IgD-negative memory B cell (primary cell): ENCODE measurements around the gene AADACL4. TPM values are rescaled to one million over a fixed set of nuclear protein-coding genes. Genes with fewer than 3 reads are reported as not detected.
"Not testable (repeated sequence)": the region's sequence is repeated elsewhere in the genome, so short reads cannot be mapped to it uniquely, and the experiment has no call there.

Experiments
- H3K27ac Mint-ChIP-seq, 3 donors: one replicate each; pipeline ENCODE4 v1.8.0; 2020 to 2022; ENCODE audit warnings: mild to moderate bottlenecking in 3 of 3, mixed read lengths in 3 of 3, moderate library complexity in 1 of 3
- H3K27me3 Mint-ChIP-seq: one replicate; pipeline ENCODE4 v1.8.0; 2021; ENCODE audit warnings: mixed read lengths
- H3K36me3 Mint-ChIP-seq: one replicate; pipeline ENCODE4 v1.8.0; 2020; ENCODE audit warnings: mild to moderate bottlenecking, mixed read lengths
- H3K4me1 Mint-ChIP-seq, 3 donors: one replicate each; pipeline ENCODE4 v1.8.0; 2020 to 2022; ENCODE audit warnings: mixed read lengths in 3 of 3, mild to moderate bottlenecking in 1 of 3
- H3K4me3 Mint-ChIP-seq, 4 donors: one replicate each; pipeline ENCODE4 v1.8.0; 2020 to 2022; ENCODE audit warnings: mild to moderate bottlenecking in 4 of 4, mixed read lengths in 4 of 4, moderate library complexity in 3 of 4
- H3K9me3 Mint-ChIP-seq, 3 donors: one replicate each; pipeline ENCODE4 v1.8.0; 2020 to 2021; ENCODE audit warnings: mixed read lengths in 3 of 3, mild to moderate bottlenecking in 1 of 3
- polyA plus RNA-seq: library from polyadenylated mRNA; unstranded; fragments of 300-500 nt; fragmentation: Illumina TruSeq; gene quantifications from one replicate; pipeline ENCODE4 v1.2.3, GENCODE V29; 2021

AADACL4 gene
- polyA plus RNA-seq, 1 donor from 2014 or later, result not detected

- Mint-ChIP-seq H3K4me3 (no peak overlapping the region), H3K36me3 (no peaks in the 10 kb centered on the region), H3K9me3 (no peaks in the 10 kb centered on the region)
Measured at GRCh38 chr1:12630946-12631530, 12.8 kb upstream of the AADACL4 start.

GRCh38 chr1:12631571-12631970 is 12.3 kb upstream of the AADACL4 start:
- Mint-ChIP-seq H3K36me3 (no peaks in the 10 kb centered on the region), H3K27ac (no peak overlapping the region), H3K27me3 (peaks cover 11% of the 10 kb centered on the region), H3K4me3 (no peak overlapping the region), H3K9me3 (no peaks in the 10 kb centered on the region), H3K4me1 (no peaks in the 10 kb centered on the region)

More at GRCh38 chr1:12630946-12631530, 12.8 kb upstream of the AADACL4 start:
- no peak overlapping the region for H3K27ac Mint-ChIP-seq
- H3K27me3 Mint-ChIP-seq, result peaks cover 14% of the 10 kb centered on the region
- no peaks in the 10 kb centered on the region for H3K4me1 Mint-ChIP-seq

- peaks cover 0 to 4% (median under 1%) of the 10 kb centered on the region in 3 donors for H3K9me3 Mint-ChIP-seq
- H3K27ac Mint-ChIP-seq, result no peak overlapping the region
- H3K4me1 Mint-ChIP-seq, result no peaks in the 10 kb centered on the region
- H3K27me3 Mint-ChIP-seq, result peaks cover 10% of the 10 kb centered on the region
- H3K36me3 Mint-ChIP-seq, result no peaks in the 10 kb centered on the region
- no peak overlapping the region for H3K4me3 Mint-ChIP-seq
Measured at GRCh38 chr1:12634156-12634555, 9.7 kb upstream of the AADACL4 start.

DNA sequence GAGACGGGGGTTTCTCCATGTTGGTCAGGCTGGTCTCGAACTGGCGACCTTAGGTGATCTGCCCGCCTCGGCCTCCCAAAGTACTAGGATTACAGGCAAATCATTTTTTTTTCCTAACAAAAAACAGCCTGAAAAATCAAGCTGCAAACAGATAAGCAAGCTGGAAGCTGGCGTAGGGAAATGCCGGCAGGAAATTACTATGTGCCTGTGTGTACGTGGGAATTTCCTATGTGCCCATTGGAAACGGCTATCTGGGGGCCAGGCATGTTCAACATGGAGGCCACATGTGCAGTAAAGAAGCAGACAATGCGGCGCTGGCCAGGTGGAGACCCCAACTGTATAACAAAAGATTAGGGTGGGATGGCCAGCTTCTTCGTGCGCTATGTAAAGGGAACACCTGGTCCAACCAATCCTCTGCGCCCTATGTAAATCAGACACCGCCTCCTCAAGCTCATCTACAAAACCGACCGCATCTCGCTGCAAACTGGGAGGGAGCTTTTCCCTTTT is 9.1 kb upstream of the AADACL4 start:
- Mint-ChIP-seq H3K9me3 (peaks cover 0 to 5% (median 4%) of the 10 kb centered on the region in 3 donors), H3K4me3 (no peak overlapping the region), H3K27ac (no peak overlapping the region)

GRCh38 chr1:12636098-12636950 is 7.6 kb upstream of the AADACL4 start:
- Mint-ChIP-seq H3K4me1 (no peaks in the 10 kb centered on the region), H3K27ac (no peak overlapping the region), H3K9me3 (peaks cover 3 to 16% (median 12%) of the 10 kb centered on the region in 3 donors)

More for the DNA sequence above, 9.1 kb upstream of the AADACL4 start:
- H3K4me1 Mint-ChIP-seq, result no peaks in the 10 kb centered on the region
- peaks cover 10% of the 10 kb centered on the region for H3K27me3 Mint-ChIP-seq
- no peaks in the 10 kb centered on the region for H3K36me3 Mint-ChIP-seq

GRCh38 chr1:12637693-12638092 is 6.2 kb upstream of the AADACL4 start:
- peak overlapping the region in 1 of 4 donors; percentile 60 for H3K4me3 Mint-ChIP-seq
- H3K9me3 Mint-ChIP-seq, result peaks cover 3 to 16% (median 12%) of the 10 kb centered on the region in 3 donors
- no peaks in the 10 kb centered on the region for H3K4me1 Mint-ChIP-seq
- no peak overlapping the region for H3K27ac Mint-ChIP-seq
- peaks cover 4% of the 10 kb centered on the region for H3K36me3 Mint-ChIP-seq
- peaks cover 5% of the 10 kb centered on the region for H3K27me3 Mint-ChIP-seq

More at GRCh38 chr1:12636098-12636950, 7.6 kb upstream of the AADACL4 start:
- Mint-ChIP-seq H3K36me3 (peaks cover 4% of the 10 kb centered on the region), H3K27me3 (peaks cover 6% of the 10 kb centered on the region), H3K4me3 (no peak overlapping the region)

DNA sequence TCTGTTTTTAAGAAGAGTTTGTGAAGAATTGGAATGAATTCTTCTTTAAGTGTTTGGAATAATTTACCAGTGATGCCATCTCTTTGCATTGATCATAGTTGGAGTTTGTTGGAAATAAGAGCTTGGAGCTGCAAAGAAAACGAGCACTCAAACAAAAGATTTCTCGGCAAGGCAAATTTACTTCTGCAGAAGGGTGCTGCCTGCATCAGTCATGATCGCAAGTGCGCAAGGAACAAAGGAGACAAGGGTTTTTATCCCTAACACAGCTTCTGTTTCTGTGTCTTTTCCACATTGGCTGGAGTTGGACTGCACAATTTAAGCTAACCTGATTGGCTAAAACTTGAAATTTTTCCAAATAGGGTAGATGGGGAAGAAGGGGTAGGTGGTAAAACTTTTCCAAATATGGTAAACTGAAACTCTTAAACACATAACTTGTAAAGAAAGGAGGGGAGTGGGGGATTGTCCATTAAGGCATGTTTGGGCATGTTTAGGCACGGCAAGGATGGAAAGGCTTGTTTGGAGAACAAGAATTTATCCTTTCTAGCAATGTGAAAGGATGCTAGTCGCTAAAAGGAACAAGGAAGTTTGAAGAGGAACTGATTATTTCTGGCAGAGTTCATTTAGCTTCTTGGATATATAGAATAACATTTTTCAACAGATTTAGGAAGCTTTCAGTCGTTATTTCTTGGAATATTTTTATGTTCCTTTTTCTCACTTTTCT is 3.5 kb upstream of the AADACL4 start:
- Mint-ChIP-seq H3K9me3 (peaks cover 3 to 19% (median 12%) of the 10 kb centered on the region in 3 donors), H3K4me1 (no peaks in the 10 kb centered on the region), H3K4me3 (no peak overlapping the region), H3K36me3 (peaks cover 4% of the 10 kb centered on the region), H3K27ac (no peak overlapping the region), H3K27me3 (peaks cover 3% of the 10 kb centered on the region)

- H3K27me3 Mint-ChIP-seq, result peaks cover 5% of the 10 kb centered on the region
Measured at GRCh38 chr1:12640958-12641272, 3.0 kb upstream of the AADACL4 start.

DNA sequence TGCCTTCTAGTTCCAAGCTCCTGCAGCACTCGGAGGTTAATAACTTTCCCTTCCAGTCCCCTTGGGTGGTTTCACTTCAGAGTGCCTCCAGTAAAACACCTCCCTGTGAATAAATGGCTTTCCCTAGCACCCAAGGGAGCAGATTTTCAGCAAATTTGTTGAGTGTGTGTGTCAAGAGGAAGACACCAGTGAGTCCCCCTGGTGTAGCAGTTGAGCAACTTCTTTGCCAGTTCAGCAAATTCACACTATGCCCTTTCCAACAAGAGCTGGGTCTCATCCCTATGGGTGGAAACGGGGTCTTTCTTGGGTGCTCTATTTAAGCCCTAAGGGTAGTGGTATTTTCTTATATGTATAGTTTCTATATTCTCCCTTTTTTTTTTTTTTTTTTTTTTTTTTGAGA is 806 bp upstream of the AADACL4 start:
- H3K27ac Mint-ChIP-seq, result no peak overlapping the region

More at GRCh38 chr1:12640958-12641272, 3.0 kb upstream of the AADACL4 start:
- Mint-ChIP-seq H3K36me3 (peaks cover 4% of the 10 kb centered on the region), H3K4me1 (no peaks in the 10 kb centered on the region), H3K27ac (no peak overlapping the region), H3K9me3 (peaks cover 3 to 19% (median 12%) of the 10 kb centered on the region in 3 donors), H3K4me3 (no peak overlapping the region)

DNA sequence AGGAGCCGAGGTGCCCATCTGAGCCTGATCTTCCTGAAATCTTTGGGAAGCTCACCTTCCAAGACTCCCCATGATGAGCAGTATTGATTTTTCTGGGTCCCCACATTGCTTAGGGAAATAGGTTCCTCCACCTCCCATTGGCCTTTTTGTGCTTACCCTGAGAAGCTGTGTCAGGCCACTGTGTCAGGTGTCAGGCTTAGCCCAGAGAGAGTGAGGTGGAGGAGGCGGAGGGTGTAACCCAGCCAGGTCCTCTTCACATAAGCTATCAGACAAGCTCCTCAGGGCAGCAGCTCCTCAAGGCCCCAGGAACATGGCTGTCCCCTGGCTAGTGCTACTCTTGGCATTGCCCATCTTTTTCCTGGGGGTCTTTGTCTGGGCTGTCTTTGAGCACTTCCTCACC is 352 bp downstream of the AADACL4 start:
- Mint-ChIP-seq H3K27me3 (peaks cover 7% of the 10 kb centered on the region), H3K4me3 (no peak overlapping the region), H3K9me3 (peaks cover 3 to 18% (median 8%) of the 10 kb centered on the region in 3 donors), H3K27ac (no peak overlapping the region), H3K4me1 (no peaks in the 10 kb centered on the region), H3K36me3 (peaks cover 4% of the 10 kb centered on the region)

More for the DNA sequence above, 806 bp upstream of the AADACL4 start:
- peaks cover 4% of the 10 kb centered on the region for H3K36me3 Mint-ChIP-seq
- H3K4me3 Mint-ChIP-seq, result no peak overlapping the region
- H3K4me1 Mint-ChIP-seq, result no peaks in the 10 kb centered on the region
- H3K27me3 Mint-ChIP-seq, result peaks cover 7% of the 10 kb centered on the region
- peaks cover 3 to 19% (median 12%) of the 10 kb centered on the region in 3 donors for H3K9me3 Mint-ChIP-seq

DNA sequence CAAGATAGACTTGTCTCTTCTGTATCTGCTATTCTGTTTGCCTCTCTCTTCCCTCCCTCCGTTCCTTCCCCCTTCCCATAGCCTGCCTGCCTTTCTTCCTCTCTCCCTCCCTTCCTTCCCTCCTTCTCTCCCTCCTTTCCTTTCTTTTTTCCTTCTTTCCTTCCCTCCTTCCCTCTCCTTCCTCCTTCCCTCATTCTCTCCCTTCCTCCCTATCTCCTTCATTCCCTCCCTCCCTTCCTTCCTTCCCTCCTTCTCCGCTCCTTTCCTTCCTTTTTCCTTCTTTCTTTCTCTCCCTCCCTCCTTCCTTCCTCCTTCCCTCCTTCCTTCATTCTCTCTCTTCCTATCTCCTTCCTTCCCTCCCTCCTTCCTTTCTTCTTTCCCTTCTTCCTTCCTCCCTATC is 944 bp downstream of the AADACL4 start:
- peaks cover 4% of the 10 kb centered on the region for H3K36me3 Mint-ChIP-seq
- H3K4me3 Mint-ChIP-seq, result no peak overlapping the region
- peaks cover 3 to 14% (median 8%) of the 10 kb centered on the region in 3 donors for H3K9me3 Mint-ChIP-seq
- H3K27me3 Mint-ChIP-seq, result peaks cover 7% of the 10 kb centered on the region
- no peaks in the 10 kb centered on the region for H3K4me1 Mint-ChIP-seq
- H3K27ac Mint-ChIP-seq, result no peak overlapping the region

DNA sequence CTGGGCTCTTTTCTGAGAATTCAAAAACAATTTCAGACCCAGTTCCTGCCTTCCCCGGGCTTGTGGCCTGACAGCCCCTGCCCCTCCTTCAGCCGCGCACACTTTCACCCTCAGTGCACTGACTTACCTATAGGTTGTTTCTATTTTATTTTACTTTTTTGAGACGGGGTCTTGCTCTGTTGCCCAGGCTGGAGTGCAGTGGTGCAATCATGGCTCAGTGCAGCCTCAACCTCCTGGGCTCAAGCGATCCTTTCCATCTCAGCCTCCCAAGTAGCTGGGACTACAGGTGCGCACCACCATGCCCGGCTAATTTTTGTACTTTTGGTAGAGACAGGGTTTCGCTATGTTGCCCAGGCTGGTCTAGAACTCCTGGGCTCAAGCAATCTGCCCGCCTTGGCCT is 1.5 kb downstream of the AADACL4 start:
- H3K9me3 Mint-ChIP-seq, H3K27me3 Mint-ChIP-seq, H3K27ac Mint-ChIP-seq, H3K4me1 Mint-ChIP-seq, H3K4me3 Mint-ChIP-seq, H3K36me3 Mint-ChIP-seq: not testable (repeated sequence)

DNA sequence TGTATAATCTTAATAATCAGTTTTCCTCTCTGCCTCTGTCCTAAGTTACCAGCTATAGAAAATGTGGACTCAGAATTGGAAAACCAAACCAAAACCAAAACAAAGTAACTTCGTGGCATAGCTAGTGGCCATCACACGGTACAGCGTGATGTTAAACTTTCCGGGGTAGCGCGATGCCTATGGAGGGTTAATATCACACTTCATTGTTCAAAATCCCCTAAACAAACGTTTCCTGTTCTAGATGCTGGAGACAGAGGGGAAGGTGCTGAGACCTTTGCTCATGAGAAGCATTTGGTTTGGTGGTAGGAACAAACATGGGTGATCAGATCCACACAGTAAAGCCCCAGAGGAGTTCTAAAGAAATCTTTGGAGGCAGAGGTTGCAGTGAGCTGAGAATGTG is 4.9 kb downstream of the AADACL4 start:
- H3K36me3 Mint-ChIP-seq, result no peaks in the 10 kb centered on the region
- H3K4me1 Mint-ChIP-seq, result no peaks in the 10 kb centered on the region
- H3K4me3 Mint-ChIP-seq, result no peak overlapping the region
- H3K27me3 Mint-ChIP-seq, result peaks cover 14% of the 10 kb centered on the region
- no peak overlapping the region for H3K27ac Mint-ChIP-seq
- peaks cover 0 to 2% (median 0%) of the 10 kb centered on the region in 3 donors for H3K9me3 Mint-ChIP-seq

- Mint-ChIP-seq H3K4me3 (no peak overlapping the region), H3K4me1 (no peaks in the 10 kb centered on the region), H3K27me3 (peaks cover 14% of the 10 kb centered on the region)
Measured at GRCh38 chr1:12649971-12650421, 6.1 kb downstream of the AADACL4 start.

More at GRCh38 chr1:12649971-12650421, 6.1 kb downstream of the AADACL4 start:
- peaks cover 0 to 2% (median 0%) of the 10 kb centered on the region in 3 donors for H3K9me3 Mint-ChIP-seq
- no peaks in the 10 kb centered on the region for H3K36me3 Mint-ChIP-seq
- H3K27ac Mint-ChIP-seq, result no peak overlapping the region
